ENCODE data around the gene MAP2K3. TPM values are rescaled to one million over a fixed set of nuclear protein-coding genes. Genes with fewer than 3 reads are reported as not detected.

MAP2K3 gene
- 24.6 and 28.6 TPM in 2 replicates for total RNA-seq (2014; rRNA removed; shearing (Covaris generic); ENCODE audit: low replicate concordance)

- in situ Hi-C loops (cut with HindIII; ENCODE audit: low pct_unique_long_range_greater_than_20kb, low sequenced_read_pairs) = no loop called here
Measured at GRCh38 chr17:21284319-21285163, at the start of gene MAP2K3. Gene MAP2K3, plus strand, starts transcription at chr17:21284711. Its CDS starts 210 bp downstream, at chr17:21284921.

DNA sequence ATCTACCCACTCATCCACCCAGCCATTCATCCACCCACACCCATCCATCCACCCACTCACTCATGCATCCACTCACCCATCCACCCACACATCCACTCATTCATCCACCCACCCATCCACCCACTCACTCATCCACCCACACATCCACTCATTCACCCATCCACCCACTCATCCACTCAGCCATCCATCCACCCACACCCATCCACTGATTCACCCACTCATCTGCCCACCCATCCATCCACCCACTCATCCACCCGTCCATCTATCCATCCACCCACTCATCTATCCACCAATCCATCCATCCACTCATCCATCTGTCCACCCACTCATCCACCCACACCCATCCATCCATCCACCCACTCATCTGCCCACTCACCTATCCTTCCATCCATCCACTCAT, 48.6 kb upstream of the MAP2K3 start:
- no peak for DNase-seq (ENCODE audit: low read depth)
- in situ Hi-C loops (cut with HindIII; ENCODE audit: low pct_unique_long_range_greater_than_20kb, low sequenced_read_pairs) = no loop called here

More at GRCh38 chr17:21284319-21285163, at the start of gene MAP2K3:
- DNase-seq (ENCODE audit: low read depth) = peak; percentile 97

- in situ Hi-C loops (cut with HindIII; ENCODE audit: low pct_unique_long_range_greater_than_20kb, low sequenced_read_pairs) = no loop called here
- DNase-seq (ENCODE audit: low read depth) = no peak
Measured at GRCh38 chr17:21239680-21240368, 44.7 kb upstream of the MAP2K3 start.

DNA sequence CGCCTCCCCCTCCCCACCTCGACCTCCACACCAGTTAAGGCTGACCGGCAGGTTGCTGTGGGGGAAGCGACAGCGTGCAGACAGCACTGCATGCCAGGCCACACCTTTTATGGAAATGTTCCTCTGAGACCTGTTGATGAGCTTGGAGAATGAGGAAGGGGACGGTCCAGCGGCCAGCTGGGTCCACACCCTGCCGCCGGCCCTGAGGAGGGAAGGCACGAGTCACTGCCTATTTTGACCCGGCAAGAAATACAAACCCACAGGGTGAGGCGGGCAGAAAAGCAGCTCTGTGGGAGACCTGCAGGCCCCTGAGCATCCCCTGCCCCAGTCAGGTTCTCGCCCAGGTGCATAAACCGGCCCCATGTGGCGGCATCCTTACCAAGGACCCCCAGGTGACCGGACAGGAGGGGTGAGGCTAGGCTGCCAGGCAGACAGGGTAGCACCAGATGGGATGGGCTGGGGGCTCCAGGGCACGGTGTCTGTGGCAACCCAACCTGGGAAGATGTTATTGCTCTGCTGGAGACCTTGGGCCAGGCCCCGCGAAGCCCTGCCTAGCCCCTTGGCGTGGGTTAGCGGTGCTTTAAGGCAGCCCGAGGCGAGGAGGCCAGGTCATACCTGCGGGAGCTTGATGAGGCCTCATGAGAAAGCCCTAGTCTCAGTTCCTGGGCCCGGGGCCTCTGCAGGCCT, 44.0 kb upstream of the MAP2K3 start:
- DNase-seq (ENCODE audit: low read depth) = peak; percentile 61
- in situ Hi-C loops (cut with HindIII; ENCODE audit: low pct_unique_long_range_greater_than_20kb, low sequenced_read_pairs) = no loop called here

- DNase-seq (ENCODE audit: low read depth) = no peak
- in situ Hi-C loops (cut with HindIII; ENCODE audit: low pct_unique_long_range_greater_than_20kb, low sequenced_read_pairs) = no loop called here
Measured at GRCh38 chr17:21241564-21241963, 42.9 kb upstream of the MAP2K3 start.

DNA sequence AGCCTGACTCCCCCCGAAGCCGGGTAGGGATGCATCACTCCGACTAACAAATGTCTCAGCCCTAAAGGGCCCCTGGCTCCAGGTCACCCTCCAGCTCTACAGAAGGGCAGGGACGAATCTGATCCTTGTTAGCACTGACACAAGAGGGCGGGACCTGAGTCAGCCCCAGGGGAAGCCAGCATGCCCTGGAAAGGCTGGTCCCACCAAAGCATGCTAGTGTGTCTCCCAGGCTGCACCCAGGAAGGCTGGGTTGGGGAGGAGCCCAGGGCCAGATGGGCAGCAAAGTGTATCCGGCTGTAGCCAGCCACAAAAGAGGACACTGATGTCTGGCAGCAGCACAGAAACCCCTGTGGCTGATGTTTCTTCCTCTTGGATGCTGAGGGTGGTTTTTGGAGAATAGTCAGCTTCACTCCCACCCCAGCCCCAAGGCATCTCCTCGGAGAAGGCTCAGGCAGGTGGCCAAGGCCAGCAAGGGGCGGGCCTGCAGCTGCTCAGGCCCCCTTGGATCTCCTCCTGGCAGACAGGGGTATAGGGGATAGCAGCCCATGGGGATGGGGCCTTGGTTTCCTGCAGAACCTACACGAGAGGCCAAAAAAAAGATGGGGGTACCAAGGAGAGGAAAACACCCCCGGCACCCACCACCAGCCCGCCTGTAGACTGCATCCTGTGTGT, 42.3 kb upstream of the MAP2K3 start:
- DNase-seq (ENCODE audit: low read depth) = peak; percentile 57
- in situ Hi-C loops (cut with HindIII; ENCODE audit: low pct_unique_long_range_greater_than_20kb, low sequenced_read_pairs) = no loop called here

- in situ Hi-C loops (cut with HindIII; ENCODE audit: low pct_unique_long_range_greater_than_20kb, low sequenced_read_pairs) = no loop called here
- DNase-seq (ENCODE audit: low read depth) = no peak
Measured at GRCh38 chr17:21242780-21243515, 41.6 kb upstream of the MAP2K3 start.

DNA sequence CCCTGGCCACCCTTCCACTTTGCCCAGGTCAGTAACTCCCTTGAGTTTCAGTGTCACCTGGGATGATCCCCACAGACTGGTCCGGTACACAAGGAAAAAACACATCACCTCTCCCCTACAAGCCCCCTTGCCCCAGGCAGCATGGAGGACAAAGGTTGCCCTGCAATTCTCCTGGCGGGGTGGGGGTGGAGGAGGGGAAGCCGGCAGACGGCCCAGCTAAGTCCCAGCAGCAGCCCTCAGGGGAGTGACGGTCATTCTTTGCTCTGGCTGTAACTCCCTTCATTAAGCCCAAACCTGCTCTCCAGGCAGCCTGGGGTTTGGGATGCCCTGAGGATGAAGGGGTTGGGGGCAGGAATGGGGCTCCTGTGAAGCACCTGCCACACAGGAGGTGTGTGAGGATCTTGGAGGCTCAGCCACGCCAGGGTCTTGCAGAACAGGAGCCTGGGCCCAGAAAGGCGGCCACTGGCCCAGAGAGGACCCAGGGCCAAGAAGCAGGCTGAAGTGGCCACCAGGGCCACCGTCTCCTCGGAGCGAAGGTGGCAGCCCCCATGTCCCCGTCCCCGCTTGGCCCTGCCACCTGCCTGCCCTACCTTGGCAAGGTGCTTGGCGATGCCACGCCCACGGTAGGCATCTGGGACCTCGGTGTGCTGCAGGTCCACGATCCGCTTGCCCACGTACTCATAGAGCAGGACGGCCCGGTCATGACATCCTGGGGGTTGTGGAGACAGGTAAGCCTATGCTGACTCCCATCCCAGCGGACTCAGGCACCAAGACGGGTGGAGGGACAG, 40.8 kb upstream of the MAP2K3 start:
- no peak for DNase-seq (ENCODE audit: low read depth)
- in situ Hi-C loops (cut with HindIII; ENCODE audit: low pct_unique_long_range_greater_than_20kb, low sequenced_read_pairs) = no loop called here

DNA sequence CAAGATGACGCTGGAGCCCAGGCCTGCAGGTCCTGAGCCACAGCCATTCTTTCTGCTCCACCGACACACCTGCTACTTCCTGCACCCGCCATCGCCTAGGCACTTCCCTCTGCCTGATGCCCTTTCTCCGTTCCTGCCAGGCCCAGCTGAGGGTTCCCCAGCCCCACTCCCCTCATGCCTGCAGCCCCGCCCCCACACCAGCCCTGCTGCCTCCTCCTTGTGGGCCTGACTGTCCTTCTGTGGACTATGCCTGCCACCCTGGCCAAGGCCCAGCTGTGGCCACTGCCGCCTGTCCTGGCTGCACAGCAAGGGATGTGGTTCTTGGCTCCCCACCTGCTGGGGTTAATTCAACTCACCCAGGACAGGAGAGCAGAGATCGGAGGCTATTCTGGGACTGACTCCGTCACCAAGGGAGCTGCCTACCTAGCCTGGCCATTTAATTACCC, 38.8 kb upstream of the MAP2K3 start:
- in situ Hi-C loops (cut with HindIII; ENCODE audit: low pct_unique_long_range_greater_than_20kb, low sequenced_read_pairs) = no loop called here
- no peak for DNase-seq (ENCODE audit: low read depth)

DNA sequence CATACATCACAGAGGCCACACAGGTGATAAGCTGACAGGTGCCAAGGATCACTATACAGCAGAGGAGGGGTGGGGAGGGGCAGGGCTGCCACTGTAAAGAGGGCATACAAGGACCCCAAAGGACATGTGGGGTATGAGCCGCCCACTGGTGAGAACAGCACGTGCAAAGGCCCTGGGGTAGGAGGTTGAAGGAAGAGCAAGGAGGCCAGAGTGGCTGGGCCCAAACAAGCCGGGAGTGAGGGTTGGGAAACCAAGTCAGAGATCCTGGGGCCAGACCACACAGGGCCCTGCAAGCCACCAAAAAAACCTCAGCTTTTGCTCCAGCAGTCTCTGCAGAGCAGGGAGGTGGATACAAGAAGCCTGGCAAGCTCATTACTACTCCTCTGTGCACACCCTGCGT, 37.8 kb upstream of the MAP2K3 start:
- in situ Hi-C loops (cut with HindIII; ENCODE audit: low pct_unique_long_range_greater_than_20kb, low sequenced_read_pairs) = no loop called here
- no peak for DNase-seq (ENCODE audit: low read depth)

DNA sequence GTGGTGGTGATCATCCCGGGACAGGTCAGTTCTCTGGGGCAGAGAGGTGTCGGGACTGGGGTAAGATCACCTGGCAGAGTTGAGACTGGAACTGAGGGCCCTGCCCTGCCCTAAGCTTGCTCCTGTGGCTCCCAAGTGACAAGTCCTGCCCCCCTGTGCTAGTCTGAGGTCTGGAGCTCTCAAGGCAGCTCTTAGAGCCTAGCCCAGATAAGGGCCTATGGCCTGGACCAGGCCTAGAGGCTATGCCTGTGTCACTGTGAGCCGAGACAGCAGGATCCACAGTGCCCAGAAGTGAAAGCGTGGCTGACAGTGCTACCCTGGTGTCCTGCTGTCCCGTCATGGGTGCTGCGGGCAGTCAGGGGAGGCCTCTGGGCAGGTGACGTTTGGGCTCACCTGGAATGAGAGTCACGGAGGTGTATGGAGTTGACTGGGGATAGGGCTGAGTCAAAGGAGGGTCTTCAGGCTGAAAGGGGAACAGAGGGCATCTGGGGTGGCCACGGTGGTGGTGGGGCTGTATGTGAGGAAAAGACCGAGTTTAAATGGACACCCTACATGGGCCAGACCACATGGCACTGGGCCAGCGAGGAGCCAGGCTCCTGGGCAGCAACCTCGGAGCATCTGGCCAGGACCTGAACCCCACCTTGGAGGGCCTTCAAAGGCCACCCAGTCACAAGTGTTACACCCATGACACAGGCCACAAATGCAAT, 36.8 kb upstream of the MAP2K3 start:
- no peak for DNase-seq (ENCODE audit: low read depth)
- in situ Hi-C loops (cut with HindIII; ENCODE audit: low pct_unique_long_range_greater_than_20kb, low sequenced_read_pairs) = no loop called here

GRCh38 chr17:21248500-21248899, 36.0 kb upstream of the MAP2K3 start:
- in situ Hi-C loops (cut with HindIII; ENCODE audit: low pct_unique_long_range_greater_than_20kb, low sequenced_read_pairs) = no loop called here
- no peak for DNase-seq (ENCODE audit: low read depth)

DNA sequence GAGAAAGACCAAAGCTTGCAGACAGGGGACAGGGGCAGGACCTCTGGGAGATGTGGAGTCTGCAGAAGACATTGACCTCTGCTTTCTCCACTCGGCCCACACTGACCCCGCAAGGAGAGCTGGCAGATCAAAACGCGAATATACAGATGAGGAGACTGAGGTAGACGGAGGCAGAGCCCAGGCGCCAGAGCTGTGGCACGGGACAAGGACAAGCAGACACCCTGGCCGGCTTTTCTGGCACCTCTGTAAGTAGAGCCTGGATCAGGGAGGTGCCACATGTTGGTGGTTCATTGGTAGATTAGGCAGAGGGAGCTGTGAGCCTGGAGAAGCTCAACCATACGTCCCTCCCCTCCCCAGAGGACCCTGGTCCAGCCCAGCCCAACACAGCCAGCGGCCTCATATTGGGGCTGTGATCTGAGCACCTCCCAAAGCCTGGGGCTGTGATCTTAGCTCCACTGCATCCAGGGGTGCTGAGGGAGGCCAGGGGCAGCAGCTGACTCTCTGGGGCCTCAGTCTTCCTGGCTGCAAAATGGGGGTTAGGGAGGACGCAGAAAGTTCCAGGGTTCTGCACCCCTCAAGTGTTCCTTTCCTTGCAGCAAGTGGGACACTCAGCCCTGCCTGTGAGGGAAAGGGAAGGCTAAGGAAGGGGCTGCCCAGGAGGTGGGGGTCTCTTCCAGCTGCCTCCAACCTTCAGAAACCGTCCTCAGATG, 35.3 kb upstream of the MAP2K3 start:
- DNase-seq (ENCODE audit: low read depth) = no peak
- in situ Hi-C loops (cut with HindIII; ENCODE audit: low pct_unique_long_range_greater_than_20kb, low sequenced_read_pairs) = no loop called here

GRCh38 chr17:21249920-21250703, 34.4 kb upstream of the MAP2K3 start:
- no peak for DNase-seq (ENCODE audit: low read depth)
- in situ Hi-C loops (cut with HindIII; ENCODE audit: low pct_unique_long_range_greater_than_20kb, low sequenced_read_pairs) = no loop called here

DNA sequence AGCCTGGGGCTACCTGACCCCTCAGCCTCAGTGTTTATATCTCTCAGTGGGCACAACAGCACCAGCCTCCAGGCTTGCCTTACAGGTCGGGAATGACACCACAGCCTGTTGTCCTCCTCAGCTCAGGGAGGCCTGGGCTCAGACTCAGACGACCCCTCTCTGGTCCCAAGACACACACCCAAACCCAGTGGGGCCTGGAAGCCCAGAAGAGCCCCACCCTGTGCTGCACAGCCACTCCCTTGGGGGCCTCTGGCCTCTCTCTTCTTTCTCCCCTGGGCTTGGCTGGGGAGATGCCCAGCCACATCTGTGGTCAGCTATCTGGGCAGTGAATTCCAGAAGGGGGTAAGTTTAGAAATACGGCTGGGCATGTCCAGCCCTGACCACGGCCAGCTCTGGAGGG, 33.7 kb upstream of the MAP2K3 start:
- no peak for DNase-seq (ENCODE audit: low read depth)
- in situ Hi-C loops (cut with HindIII; ENCODE audit: low pct_unique_long_range_greater_than_20kb, low sequenced_read_pairs) = no loop called here

All from Caki2 (cell line).